ENCODE results near the gene SLC12A6.

The SLC12A6 gene

DNA sequence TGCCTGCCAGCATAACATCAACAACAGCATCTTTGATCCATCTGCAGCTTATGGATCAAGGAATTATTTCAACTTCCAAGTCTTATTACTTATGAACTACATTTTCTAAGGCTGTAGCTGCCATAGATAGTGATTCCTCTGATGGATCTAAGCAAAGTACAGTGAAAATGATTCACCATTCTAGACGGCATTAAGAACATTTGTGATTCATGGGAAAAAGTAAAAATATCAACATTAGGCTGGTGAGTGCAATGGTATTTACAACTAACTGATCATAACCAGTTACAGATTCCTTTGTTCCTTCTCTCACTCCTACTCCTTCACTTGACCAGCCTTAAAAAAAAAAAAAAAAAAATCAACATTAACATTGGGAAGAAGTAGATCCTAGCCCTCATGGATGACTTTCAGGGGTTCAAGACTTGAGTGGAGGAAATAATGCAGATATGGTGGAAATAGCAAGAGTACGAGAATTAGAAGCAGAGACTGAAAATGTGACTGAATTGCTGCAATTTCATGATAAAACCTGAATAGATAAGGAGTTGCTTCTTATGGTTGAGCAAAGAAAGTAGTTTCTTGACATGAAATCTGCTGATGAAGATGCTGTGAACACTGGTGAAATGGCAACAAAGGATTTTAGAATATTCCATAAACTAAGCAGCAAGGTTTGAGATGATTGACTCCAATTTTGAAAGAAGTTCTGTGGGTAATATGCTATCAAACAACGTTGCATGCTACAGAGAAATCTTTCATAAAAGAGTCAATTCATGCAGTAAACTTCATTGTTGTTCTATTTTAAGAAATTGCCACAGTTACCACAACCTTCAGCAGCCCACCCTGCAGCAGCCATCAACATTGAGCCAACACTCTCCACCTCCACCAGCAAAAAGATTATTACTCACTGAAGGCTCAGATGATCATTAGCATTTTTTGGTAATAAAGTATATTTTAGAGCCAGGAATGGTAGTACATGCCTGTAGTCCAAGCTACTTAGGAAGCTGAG is 22.8 kb downstream of the SLC12A6 start:
- no peak overlapping the region for H3K4me3 ChIP-seq (ENCODE audit: low read depth, low read length)
- no peak for DNase-seq (ENCODE audit: low read depth)
- TF ChIP-seq, protein P1, sequence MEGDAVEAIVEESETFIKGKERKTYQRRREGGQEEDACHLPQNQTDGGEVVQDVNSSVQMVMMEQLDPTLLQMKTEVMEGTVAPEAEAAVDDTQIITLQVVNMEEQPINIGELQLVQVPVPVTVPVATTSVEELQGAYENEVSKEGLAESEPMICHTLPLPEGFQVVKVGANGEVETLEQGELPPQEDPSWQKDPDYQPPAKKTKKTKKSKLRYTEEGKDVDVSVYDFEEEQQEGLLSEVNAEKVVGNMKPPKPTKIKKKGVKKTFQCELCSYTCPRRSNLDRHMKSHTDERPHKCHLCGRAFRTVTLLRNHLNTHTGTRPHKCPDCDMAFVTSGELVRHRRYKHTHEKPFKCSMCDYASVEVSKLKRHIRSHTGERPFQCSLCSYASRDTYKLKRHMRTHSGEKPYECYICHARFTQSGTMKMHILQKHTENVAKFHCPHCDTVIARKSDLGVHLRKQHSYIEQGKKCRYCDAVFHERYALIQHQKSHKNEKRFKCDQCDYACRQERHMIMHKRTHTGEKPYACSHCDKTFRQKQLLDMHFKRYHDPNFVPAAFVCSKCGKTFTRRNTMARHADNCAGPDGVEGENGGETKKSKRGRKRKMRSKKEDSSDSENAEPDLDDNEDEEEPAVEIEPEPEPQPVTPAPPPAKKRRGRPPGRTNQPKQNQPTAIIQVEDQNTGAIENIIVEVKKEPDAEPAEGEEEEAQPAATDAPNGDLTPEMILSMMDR (IDR thresholded peaks at IDR 0.05; ENCODE audit: low read depth, low read length, missing control alignments) = no peak

DNA sequence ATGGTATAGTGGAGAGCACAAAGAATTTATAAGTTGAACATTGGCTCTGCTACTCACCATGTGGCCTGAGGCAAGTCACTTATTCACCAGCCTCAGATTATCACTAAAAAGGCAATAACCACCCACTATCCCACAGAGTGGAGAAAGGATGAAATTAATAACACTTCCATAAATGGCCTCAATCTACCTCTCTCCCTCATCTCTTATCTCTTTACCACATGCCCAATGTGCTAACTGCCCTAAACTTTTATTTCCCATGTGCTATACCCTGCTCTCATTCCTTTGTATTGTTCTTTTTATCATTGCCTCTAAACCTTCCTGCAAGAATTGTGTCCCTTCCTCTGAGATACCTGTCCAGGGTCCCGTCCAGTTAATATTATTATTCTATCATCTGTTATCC is 26.0 kb downstream of the SLC12A6 start:
- no peak overlapping the region for H3K4me3 ChIP-seq (ENCODE audit: low read depth, low read length)
- TF ChIP-seq, protein P1 (IDR thresholded peaks at IDR 0.05; ENCODE audit: low read depth, low read length, missing control alignments) = no peak
- no peak for DNase-seq (ENCODE audit: low read depth)

DNA sequence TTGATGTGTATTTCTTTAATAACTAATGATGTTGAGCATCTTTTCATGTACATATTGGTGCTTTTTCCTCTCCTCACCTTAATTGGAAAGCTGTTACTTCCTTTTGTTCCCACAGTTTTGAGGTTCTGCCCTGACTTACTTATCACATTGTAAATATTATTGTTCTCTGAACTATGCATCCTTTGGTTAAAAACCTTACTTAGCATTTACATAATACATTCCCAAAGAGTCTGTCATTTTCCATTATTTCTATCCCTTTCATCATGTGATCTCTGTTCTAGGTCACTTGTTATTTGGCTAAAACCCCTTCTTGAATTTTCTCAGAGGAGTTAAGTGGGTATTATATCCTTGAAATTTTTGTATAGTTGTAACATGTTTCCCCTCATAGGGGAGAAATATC is 33.0 kb downstream of the SLC12A6 start:
- TF ChIP-seq, protein P1 (IDR thresholded peaks at IDR 0.05; ENCODE audit: low read depth, low read length, missing control alignments) = no peak
- H3K4me3 ChIP-seq (ENCODE audit: low read depth, low read length) = no peak overlapping the region
- no peak for DNase-seq (ENCODE audit: low read depth)

- H3K4me3 ChIP-seq (ENCODE audit: low read depth, low read length) = no peak overlapping the region
- TF ChIP-seq, protein P1 (IDR thresholded peaks at IDR 0.05; ENCODE audit: low read depth, low read length, missing control alignments) = no peak
- DNase-seq (ENCODE audit: low read depth) = no peak
Measured at GRCh38 chr15:34301058-34301457, 36.5 kb downstream of the SLC12A6 start.

DNA sequence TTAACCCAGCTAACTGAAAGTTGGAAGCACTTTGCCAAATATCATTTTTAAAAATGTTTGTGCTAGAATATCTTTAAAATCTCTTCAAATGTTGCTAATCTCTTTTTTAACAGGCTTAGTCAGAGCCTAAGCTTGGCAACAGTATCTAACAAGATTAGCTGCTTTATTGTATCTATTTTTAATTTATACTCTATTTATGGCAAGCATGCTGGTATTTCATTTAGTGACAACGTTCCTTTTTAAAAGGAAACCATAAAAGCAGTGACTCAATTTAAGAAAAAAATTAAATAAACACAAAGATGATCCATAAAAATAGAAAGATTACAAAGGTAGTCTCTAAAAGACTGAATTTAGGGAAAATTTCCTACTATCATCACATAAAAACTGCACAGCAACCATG is 40.5 kb downstream of the SLC12A6 start:
- H3K4me3 ChIP-seq (ENCODE audit: low read depth, low read length) = no peak overlapping the region
- DNase-seq (ENCODE audit: low read depth) = no peak
- TF ChIP-seq, protein P1 (IDR thresholded peaks at IDR 0.05; ENCODE audit: low read depth, low read length, missing control alignments) = no peak

- no peak overlapping the region for H3K4me3 ChIP-seq (ENCODE audit: low read depth, low read length)
- no peak for DNase-seq (ENCODE audit: low read depth)
- TF ChIP-seq, protein P1 (IDR thresholded peaks at IDR 0.05; ENCODE audit: low read depth, low read length, missing control alignments) = no peak
Measured at GRCh38 chr15:34292621-34293020, 45.0 kb downstream of the SLC12A6 start.
